Posterior cingulate gyrus (tissue), 11 donors: ENCODE data around the gene TGM2.
A peak's percentile ranks its signal among the peaks of the same experiment; 100 is the strongest.

ENCODE experiments used
- DNase-seq, 10 donors: peaks; one replicate each; pipeline versions ENCODE4 v3.0.0 to v3.0.0-alpha.2; 2020 to 2021; ENCODE audit warnings: mixed read lengths in 3 of 10
- intact Hi-C: fragments of 100-400 bp; cut with DNase I; formaldehyde crosslinking; loops from one replicate; pipeline ENCODE4 v1.15.1; 2023

TGM2 gene

DNA sequence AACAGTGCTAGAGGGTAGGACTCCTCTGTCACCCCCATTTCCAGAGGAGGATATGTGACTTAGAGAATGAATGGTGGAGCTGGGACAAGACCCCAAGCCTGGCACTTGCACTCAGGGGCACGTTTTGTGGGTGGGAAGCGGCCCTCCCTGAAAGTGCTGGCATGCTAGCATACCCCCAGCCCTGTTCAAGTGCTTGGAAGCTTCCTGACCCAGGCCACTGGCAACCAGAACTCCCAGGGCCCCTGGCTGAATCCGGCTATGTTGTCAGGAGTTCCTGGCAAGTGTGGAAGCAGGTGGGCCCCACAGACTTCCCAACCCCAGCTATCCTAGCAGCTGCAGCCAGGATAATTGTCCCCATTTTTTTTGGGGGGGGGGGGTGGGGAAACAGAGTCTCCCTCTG is 35.6 kb upstream of the TGM2 start:
- DNase-seq, result peak in 2 of 10 donors; percentile 24 to 55
- intact Hi-C loops, result no loop called here

DNA sequence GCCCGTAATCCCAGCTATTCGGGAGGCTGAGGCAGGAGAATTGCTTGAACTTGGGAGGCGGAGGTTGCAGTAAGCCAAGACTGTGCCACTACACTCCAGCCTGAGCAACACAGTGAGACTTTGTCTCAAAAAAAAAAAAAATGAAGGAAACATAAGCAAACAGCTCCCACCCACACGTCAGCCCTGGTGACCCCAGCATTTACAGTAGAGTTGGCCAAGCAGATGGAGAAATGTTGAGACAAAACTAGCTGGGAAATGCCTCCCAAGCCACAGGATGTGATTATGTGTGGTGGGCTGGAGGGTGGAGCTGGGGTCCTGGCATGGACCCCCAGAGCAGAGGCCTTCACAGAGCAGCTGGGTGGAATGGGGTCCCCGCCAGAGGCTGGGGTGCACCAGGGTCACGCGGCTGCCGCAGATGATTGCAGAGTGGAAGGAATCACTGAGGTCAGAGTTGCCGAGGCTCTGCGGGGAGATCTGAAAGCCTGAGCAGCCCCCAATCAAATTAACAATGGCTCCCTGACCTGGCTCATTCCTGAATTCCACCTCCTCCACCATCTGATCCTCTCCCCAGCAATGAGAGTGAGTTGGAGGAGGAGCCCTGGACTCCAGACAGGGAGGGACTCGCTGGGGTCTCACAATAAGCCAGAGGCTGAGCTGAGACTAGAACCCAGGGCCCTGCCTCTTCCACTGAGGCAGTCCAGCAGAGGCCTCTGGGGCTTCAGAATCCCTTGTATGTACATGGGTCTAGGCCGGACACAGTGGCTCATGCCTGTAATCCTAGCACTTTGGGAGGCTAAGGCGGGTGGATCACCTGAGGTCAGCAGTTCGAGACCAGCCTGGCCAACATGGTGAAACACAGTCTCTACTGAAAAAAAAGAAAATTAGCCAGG is 34.7 kb upstream of the TGM2 start:
- peak in 2 of 10 donors; percentile 47 to 77 for DNase-seq
- intact Hi-C loops, result no loop called here

DNA sequence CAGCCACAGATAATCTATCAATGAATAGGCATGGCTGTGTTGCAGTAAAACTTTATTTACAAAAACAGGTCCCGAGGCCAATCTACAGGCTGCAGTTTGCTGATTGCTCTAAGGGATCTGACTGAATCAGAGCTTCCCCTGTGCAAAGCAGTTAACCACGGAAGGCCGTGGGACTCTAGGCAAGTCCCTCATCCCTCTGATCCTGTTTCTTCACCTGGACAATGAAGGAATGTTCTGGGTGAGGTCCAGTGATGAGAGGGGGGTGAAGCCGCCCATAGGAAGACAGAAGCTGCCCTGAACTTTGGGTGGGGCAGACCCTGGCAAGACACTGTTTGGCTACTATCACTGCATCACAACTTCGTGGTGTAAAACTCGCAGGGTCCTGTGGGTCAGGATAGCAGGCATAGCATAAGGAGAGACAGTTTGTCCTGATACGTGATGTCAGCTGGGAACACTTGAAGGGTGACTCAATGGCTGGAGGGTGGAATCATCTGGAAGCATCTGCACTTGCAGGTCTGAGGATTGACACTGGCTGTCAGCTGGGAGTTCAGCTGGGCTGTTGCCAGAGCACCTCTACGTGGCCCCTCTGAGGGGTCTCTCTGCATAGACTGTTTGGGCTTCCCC is 33.3 kb upstream of the TGM2 start:
- intact Hi-C loops, result no loop called here
- peak in 3 of 10 donors; percentile 7 to 45 (median 36) for DNase-seq

DNA sequence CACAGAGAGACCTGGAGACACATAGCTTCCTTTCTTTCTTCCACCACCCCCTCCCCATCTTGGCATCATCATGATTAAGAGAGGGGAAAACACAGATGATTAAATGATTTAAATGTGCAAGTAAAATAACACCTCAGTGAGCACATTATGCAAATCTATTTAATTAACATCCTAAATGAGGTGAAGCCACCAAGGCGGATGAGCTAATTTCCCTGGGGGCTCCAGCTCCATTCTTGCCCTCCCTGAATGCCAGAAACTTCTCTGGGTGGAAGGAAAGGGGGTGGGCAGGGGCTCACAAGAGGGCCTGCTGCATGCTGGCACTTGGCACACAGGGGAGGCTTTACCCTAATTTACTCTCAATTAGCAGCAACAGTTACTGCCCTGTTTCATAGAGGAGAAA is 32.5 kb upstream of the TGM2 start:
- intact Hi-C loops, result no loop called here
- DNase-seq, result peak in 2 of 10 donors; percentile 9 to 22

DNA sequence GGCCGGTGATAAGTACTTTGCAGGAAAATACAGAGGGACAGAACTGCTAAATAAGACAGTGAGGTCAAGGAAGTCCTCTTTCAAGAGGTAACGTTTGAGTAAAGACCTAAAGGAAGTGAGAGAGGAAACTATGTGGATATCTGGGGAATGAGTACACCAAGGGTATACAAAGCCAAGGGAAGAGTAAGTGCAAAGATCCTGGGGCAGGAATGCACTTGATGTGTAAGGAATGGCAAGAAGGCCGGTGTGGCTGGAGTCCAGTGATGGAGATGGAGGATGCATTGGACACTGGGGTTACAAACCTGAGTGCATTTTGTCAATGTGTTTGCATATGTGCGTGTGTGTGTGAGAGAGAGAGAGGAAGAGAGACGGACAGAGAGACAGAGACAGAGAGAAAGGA is 32.1 kb upstream of the TGM2 start:
- intact Hi-C loops, result no loop called here
- DNase-seq, result peak in 1 of 10 donors; percentile 26

DNA sequence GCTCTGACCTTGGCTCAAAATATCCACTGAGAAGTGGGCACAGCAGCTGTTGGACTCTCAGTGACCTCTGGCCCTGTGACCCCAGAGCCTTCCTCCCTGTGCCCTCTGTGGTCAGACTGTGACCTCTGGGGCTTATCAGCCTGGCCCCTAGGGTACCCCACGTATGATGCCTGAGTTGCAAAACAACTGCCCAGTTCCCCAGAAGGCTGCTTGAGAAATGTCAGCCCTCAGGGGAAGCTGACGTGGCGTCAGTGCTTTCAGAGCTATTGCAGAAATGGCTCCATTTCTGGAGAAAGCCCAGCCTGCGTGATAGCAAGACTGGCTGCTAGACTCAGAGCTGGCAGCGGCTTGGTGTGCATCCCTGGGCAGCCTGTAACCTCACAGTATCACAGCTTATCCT is 31.5 kb upstream of the TGM2 start:
- peak in 2 of 10 donors; percentile 20 to 56 for DNase-seq
- intact Hi-C loops, result no loop called here

DNA sequence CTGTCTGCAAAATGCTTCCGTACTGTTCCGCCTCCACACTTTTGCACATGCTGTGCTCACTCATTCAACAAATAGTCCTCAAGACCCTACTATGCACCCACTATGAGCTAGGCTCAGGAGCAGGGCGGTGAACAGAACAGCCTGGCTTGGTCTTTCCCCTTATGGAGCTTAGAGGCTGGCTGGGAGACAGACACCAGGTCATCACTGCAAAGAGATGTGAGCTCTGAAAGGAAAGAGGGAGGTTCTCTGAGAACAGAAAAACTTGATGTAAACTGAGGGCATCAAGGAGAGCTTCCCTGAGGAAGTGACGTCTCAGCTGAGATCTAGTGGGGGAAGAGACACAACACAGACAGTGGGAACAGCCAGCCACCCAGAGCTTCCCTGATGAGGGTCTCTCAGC is 31.0 kb upstream of the TGM2 start:
- no peak for DNase-seq
- intact Hi-C loops, result no loop called here

DNA sequence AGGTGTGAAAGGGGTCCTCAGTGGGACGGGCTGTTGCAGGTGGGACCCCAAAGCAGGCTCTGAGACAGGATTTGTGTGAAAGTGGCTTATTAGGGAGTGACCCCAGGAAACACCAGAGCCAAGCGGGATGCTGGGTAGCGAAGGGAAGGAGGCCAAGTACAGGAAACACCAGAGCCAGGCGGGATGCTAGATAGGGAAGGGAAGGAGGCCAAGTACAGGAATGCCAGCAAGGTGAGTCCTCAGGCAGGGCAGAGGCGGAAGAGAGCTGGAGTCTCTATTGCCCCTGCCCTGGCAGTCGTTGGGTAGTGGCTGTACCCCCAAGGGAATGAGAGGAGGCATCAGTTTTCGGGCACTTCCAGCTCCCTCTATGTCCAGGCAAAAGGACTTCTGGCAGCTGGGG is 30.5 kb upstream of the TGM2 start:
- intact Hi-C loops, result no loop called here
- DNase-seq, result peak in 2 of 10 donors; percentile 13 to 33

DNA sequence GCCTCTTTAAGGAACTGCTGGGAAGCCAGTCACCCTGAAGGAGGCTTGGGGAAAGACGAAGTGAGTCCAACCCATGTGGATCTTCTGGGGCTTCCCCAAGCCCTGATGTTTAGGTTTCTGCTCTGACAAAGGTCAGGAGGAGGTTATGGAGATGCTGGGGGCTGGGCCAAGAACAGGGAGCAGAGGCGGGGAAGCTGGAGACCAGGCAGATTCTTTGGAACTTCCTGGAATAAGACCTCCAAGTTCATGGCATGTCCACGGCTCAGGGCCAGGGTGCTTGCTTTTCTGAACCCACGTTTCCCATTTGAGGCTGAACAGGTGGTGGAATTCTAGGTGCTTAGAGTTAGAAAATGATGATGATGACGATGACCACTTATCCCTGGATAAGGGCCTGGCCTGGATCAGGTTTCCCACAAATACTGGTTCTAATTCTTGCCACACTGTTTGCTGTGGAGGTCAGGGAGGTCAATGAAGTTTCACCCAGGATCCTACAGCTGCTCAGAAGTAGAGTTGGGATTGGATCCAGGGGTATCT is 30.0 kb upstream of the TGM2 start:
- peak in 2 of 10 donors; percentile 52 to 54 for DNase-seq
- intact Hi-C loops, result no loop called here

DNA sequence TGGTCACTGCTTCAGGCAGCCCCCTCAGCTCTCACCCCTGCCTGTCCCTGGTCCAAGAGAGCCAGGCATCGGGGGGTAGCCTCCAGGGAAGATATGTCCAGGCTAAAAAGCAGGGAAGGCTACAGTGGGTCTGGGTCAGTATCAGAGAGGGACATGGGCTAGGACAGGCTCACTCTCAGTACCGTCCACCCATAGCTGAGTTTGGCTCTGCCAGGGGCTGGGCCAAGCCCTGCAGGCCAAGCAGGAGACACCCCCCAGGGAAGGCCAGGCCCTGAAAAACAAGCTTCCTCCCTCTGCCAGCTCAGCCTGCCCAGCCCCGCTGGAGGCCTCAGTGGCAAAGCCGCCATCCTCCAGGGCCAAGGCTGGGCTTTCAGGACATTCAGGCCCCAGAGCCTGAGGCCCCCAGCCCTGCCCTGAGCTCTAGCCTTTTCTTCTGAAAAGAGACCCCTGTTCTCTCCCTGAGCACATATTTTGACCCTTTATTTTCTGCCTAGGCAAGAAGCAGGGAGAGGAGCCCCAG is 28.6 kb upstream of the TGM2 start:
- DNase-seq, result peak in 2 of 10 donors; percentile 52 to 58
- intact Hi-C loops, result no loop called here

DNA sequence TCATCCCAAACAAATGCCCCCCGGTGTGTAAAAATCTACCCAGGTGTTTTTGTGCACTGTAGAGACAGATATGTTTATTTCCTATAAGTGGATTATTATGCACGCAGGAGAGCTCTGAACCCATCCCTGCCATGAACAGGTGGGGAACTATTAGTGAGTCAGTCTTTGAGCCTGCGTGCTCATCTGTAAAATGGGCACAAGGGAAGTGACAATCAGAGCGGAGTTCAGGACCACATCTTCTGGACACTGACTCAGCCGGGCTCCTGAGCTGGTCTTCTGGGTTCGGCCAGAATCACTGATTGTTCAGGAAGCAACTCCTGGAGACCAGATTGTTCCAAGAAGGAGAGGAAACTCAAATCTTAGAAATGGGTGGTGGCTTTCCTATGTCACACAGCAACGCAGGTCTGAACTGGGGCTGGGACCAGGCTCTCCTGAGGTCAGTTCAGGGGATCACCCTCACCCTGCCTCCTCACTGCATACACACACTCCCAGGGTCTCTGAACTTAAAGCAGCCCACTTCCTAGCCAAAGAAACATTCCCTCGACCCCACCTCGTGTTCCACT is 27.3 kb upstream of the TGM2 start:
- intact Hi-C loops, result no loop called here
- peak in 2 of 10 donors; percentile 10 to 18 for DNase-seq

DNA sequence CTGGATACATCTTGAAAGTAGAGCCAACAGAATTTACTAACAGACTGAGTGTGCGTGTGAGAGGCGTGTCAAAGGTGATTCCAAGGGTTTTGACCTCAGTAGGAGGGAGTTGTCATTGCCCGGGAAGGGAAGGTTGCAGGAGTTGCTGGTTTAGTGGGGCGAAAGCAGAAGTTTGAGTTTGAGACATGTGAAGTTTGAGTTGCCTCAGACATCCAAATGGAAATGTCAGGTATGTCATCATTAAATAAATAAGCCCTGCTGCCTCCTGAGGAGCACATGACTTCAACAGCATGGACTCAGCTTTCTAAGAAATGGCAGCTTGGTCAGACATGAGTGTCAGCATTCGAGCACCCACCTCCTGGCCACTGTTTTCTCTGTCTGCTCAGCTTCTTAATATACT is 26.6 kb upstream of the TGM2 start:
- intact Hi-C loops, result no loop called here
- DNase-seq, result no peak

DNA sequence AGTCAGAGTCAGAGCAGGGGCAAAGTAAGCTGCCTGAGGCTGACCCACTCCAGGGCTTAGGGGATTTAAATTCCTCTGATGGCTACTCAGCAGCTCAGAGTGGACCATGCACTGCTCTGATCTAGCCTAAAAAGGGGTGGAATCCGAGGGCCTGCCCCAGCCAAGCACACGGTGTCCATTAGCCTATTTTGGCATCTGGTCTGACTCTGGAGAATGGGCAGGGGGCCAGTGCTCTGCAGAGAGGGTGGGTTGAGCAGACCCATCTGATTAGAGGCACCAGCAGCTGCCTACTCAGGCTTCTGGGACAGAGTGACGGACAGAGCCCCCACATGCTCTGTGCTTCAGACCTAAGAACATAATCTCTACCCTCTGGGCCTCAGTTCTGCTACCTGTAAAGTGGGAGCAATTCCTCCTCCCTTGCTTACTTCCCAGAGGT is 25.9 kb upstream of the TGM2 start:
- intact Hi-C loops, result no loop called here
- DNase-seq, result peak in 3 of 10 donors; percentile 3 to 31 (median 18)

DNA sequence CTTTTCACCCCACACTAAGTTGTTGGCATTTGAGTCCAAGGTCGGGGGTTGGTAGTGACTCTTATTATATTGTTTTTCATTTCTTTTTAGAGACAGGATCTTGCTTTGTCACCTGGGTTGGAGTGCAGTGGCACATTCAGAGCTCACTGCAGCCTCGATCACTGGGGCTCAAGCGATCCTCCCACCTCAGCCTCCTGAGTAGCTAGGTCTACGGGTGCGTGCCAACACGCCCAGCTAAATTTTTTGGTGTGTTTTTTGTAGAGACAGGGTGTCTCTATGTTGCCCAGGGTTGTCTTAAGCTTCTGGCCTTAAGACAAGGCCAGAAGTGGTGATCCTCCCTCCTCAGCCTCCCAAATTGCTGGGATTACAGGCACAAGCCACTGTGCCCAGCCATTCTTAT is 25.1 kb upstream of the TGM2 start:
- DNase-seq, result peak in 2 of 10 donors; percentile 16 to 24
- intact Hi-C loops, result no loop called here

DNA sequence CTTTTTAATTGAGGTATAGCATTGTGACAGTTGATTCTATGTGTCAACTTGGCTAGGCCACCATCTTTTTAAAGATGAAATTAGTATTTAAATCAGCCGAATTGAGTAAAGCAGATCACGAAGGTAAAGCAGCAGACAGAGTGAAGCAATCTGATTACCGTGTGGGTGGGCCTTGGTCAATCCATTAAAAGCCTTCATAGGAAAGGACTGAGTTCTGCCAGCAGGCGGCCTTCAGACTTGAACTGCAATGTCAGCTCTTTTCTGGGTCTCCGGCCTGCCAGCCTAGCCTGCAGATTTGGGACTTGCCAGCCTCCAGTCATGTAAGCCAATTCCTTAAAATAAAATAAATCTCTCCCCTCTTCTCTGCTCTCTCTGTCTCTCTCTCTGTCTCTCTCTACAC is 22.4 kb upstream of the TGM2 start:
- DNase-seq, result peak in 3 of 10 donors; percentile 10 to 75 (median 71)
- intact Hi-C loops, result no loop called here

DNA sequence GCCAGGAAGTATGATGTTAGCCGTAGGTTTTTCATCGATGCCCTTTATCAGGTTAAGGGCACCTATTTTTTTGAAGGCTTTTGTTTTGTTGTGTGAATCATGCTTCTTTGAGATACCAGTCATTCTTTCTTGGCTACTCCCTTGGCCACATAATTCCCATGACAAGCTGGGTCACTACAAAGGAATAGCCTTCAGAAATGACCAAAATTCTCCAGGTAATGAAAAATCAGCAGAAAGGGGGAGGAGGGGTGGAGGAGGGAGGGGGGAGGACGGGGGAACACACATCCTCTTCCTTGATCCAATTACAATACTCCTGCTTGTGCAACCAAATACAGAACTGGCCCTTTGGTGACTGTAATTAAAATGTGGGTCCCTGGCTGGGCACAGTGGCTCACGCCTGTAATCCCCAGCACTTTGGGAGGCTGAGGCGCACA is 21.7 kb upstream of the TGM2 start:
- DNase-seq, result no peak
- intact Hi-C loops, result no loop called here

DNA sequence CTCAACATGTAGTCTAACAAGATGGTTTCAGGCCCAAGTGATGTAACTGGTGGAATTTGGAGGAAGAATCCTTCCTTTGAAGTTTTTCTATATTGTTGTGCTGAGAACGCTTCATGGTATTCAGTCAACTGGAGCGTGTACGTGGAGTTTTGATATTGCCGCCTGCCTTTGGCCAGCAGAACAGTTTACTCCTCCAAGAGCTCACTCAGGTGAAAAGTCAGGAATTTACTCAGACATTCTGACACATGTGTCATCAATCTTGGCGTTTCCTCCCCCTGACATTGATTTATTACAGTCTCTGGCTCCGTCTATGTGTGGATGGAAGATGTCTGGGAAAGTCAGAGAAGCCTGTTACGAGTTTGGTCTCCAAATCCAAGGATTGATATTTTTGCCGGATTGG is 19.0 kb upstream of the TGM2 start:
- DNase-seq, result peak in 1 of 10 donors; percentile 2
- intact Hi-C loops, result no loop called here

DNA sequence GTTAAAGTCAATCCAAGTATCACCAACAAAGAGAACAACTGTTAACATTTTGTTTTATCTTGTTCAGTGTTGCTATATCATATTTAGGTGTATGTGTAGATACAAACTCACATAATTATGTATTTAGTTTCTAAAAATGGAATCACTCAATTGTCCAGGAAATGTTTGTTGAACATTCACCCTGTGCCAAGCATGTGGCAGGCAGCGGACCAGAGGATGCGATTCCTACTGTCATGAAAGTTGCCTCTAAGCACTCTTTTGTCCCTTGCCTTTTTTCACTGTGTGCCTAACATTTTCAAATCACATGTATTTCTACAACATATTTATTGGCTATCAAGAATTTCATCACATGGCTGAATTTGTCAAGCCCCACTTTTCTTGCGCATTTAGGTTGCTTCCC is 16.9 kb upstream of the TGM2 start:
- DNase-seq, result peak in 1 of 10 donors; percentile 11
- intact Hi-C loops, result no loop called here

DNA sequence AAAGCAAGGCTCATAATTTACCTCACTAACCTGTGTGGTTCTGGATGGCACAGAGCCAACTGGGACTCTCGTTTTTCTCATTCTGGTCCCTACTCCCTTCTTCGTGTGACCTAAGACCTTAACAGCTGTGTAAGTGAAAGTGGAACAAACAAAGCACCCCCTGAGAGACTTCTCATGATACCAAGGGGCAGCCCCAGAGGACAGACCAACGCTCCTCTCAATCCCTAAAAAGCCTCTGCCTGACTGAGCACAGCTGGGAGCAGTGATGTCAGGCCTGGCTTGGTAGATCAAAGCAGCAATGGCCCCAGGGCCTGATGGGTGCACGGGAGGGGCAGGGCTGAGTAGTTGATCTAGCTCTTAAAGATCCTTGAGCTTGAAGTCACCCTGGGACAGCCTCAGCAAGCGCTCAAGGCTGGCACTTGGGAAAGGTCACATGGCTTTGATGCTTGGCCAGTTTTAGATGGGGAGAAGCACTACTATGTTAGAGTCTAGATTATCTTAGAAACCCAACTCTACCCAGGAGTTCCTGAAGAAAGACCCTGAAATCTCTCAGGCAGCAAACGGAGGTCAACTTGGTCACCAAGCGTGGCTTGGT is 16.2 kb upstream of the TGM2 start:
- intact Hi-C loops, result no loop called here
- peak in 3 of 10 donors; percentile 1 to 57 (median 23) for DNase-seq

DNA sequence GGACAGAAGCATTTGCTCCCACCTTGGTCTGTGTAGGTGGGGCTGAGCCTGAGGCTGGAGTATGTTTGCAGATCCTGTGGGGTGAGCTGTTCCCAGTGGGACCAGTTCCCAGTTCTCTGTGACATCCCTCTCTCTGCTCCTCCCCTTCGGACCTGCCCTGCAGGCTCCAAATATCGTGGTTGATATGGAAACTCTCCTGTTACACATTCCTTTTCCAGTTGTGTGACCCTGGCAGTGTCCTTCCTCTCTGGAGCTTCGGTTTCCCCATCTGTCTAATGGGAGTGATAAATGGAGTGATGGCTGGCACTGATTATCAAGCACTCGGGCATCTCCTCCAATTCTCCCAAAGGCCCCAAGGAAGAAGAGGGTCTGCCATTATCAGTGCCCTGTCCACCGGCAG is 15.7 kb upstream of the TGM2 start:
- intact Hi-C loops, result no loop called here
- DNase-seq, result peak in 2 of 10 donors; percentile 15 to 35
